ENCODE measurements around the gene ZNF366.

- TF ChIP-seq CTCF (optimal IDR thresholded peaks at IDR 0.05 in 1 of 3, IDR thresholded peaks at IDR 0.05 in 1 of 3, conservative IDR thresholded peaks at IDR 0.05 in 1 of 3; ENCODE audit: extremely low read depth in 1 of 3, insufficient read depth in 2 of 3, low read length in 3 of 3) = no peak
- no peak for TF ChIP-seq EZH2 (IDR thresholded peaks at IDR 0.05; ENCODE audit: low read length)
These were observed 48.7 kb upstream of the ZNF366 start for GRCh38 chr5:72555871-72556270.

Measured in keratinocyte (primary cell).